HG02678 (cell line): ENCODE data around the gene REC114.

Experiments
- ATAC-seq: cut with Tn5 transposase; IDR thresholded peaks from one replicate; pipeline ENCODE4 v1.9.1; 2021; ENCODE audit warnings: mild to moderate bottlenecking, moderate library complexity; ENCODE audit not compliant: unreplicated experiment

REC114 gene

DNA sequence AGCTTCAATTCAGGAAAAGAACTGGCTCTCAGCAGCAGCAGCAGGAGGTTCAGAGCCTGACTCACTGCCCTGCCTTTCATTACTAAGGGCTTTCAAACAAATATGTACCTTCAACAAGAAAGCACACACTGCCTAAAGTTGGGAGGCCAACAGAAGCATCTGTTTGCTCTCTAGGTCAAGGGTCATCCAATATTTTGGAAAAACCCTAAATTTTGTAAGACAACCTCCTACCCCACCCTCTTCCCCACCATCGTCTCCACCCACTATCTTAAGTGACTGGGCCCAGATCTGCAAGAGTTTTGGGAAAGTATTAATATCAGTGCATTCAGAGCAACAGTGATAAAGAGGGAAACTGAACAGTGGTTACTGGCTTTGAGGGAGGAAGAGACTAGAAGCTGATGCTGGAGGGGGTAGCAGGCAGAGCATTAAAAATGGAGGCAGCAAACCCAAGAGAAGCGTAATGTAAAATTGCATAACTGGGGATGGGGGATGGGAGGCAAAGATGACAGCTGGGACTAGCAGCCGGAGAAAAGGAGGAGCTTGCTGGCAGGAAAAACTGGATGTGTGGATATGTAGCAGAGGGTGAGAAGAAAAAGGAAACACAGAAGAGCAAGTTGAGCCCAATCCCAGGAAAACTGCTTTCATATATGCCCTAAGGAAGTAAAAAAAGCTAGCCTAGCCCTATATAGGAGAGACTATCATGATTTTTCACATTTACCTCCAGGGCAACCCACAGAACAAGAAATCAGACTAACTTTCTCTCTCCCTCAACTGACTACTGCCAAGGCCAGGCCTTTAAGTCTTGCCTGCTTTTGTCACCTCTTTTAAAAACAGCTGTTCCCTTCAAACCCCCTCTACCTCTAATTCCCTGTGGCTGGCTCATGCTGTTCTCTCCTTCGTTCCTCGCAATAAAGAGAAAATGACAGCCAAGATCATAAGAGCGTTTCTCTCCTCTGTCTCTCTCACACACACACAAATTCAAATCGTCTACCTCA is 158.8 kb downstream of the REC114 start:
- ATAC-seq = no peak

DNA sequence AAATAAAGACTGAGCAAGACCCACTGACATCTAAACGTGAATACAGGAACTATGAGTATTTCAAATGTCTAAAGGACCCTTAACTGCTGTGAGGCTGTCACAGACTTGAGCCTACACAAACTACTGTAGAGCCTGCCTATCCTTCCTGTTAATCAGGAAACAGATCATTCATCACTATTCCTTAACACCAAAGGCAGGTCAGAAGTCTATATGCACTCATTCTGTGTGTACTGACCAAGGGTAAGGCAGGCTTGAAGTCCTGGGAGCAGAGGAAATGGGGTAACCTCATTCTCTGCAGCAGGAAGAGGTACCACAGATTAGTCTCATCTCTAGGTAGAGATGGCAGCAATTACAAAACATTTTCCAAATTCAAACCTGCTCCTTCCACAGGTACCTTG is 159.5 kb downstream of the REC114 start:
- ATAC-seq = no peak

DNA sequence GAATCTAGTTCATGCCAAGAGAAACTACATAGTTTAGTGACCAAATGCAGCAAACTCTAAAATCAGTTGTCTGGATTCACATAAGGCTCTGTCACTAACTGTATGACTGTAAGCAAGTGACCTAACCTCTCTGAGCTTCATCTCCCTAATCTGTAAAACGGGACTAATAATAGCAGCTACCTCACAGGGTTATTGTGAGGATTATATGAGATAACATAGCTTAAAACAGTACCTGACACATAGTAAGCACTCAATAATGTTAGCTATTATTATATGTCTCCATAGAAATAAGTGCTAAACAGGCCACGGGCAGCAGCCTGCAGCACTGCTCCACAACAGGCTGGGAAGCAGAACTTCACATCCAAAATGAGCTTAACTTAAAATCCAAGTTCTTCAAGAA is 160.0 kb downstream of the REC114 start:
- no peak for ATAC-seq

DNA sequence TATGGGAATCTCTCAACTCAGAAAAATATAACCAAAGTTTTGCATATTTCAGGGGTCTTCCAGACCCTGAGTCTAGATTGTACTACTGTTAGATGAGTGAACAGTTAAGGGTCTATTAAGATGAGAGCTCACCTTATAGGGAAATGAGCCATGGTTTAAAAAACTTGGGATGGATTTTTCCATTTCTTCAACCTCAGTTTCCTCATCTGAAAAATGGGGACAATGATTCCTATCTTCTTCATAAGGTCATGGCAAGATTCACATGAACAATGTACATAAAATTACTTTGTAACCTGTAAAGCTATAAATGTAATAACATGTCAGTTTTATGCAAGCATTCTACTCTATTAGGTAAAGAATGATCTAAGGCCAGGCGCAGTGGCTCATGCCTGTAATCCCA is 161.5 kb downstream of the REC114 start:
- ATAC-seq = no peak

DNA sequence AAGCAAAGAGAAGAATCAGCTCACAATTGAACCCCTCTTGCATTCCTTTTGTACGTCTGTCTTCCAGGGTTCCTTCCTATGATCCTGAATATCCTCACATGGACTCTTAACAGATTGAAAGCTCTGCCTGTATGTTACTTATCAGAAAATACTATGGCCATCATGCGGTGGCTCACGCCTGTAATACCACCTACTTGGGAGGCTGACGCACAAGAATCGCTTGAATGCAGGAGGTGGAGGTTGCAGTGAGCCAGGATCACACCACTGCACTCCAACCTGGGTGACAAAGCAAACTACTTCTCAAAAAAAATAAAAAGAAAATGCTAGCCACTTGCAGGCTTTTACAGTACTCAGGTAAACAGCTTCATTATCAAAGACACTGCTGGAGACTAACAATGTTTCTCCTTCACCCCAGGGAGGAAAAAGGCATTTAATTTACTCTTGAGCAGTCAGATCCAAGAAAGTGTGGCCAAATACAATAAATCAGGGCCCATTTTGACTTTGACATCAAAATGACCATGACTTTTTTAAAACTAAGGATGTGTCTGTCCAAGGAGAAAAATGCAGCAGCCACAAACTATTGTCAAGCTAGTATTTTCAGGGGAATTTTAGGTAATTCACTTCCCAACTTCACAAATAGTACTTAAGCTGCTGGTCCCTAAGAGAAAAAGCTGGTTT is 162.9 kb downstream of the REC114 start:
- no peak for ATAC-seq

DNA sequence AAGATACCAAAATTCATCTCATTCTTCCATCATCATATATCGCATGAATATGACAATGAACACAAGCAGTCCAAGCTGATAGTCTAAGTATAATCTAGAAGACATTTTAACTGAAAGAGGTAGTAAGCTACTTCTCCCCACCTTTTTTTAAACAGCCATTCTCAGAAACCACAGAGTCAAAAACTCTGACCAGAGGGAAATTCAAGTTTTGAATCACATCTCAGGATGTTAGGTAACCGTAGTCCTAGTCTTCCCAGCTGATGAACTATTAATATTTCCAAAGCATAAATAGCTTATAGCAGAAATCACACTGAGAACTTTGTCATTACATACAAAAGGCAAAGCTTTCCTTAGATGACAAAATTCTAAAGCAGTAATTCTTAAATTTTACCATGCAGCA is 164.4 kb downstream of the REC114 start:
- ATAC-seq = no peak

DNA sequence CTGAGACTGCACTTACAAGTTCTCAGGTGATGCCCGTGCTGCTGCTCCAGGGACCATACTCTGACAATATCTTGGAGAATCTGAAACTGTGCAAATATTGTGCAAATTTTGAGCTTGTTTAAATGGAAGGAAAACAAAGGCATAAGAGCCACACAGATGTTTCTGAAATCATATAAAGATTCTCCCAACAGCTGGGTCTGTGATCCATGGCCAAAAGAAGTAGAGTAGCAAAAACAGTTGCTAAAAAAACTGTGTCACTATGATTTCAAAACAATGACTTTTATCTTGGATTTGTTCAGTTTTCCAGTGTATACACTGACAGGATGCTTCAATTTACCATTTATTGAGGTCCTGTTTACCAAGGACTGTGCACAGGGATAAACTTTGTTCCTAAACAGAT is 164.9 kb downstream of the REC114 start:
- no peak for ATAC-seq

DNA sequence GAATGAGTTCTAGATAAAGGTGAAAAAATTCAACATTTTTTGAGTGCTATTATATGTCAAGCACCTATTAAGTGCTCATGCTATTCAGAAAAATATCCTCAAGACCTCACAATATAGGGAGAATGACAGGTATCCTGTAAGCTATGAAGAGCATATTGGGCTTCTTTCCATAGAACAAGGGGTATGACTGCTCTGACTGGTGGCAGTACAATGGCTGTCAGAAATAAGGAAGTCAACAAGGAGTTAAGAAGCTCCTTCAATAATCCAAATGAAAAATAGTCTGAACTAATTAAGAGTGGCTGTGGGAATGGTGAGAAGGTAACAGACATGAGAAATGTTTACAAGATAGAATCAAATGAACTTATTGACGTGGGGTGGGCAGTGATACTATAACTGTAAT is 165.5 kb downstream of the REC114 start:
- ATAC-seq = no peak

DNA sequence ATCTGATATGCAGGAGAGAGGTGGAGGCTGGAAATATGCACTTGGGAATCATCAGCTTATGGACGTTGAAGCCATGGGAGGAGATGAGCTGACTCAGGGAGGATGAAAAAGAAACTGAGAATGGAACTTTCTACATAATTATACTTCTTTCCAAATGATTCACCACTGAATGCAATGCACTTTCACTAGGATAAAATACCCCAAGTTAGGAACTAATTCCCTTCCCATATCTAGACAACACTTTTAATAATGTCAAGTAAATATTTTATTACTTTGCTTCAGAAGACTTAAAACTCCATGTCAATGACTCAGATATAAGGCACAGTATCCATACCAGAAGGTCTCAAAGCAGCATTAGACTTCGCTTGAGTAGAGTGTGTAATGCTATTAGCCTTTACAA is 166.0 kb downstream of the REC114 start:
- no peak for ATAC-seq
